Measurements from ENCODE around the gene CLEC3B.
"Not testable (repeated sequence)": the region's sequence is repeated elsewhere in the genome, so short reads cannot be mapped to it uniquely, and the experiment has no call there.

Gene CLEC3B, protein sequence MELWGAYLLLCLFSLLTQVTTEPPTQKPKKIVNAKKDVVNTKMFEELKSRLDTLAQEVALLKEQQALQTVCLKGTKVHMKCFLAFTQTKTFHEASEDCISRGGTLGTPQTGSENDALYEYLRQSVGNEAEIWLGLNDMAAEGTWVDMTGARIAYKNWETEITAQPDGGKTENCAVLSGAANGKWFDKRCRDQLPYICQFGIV

DNA sequence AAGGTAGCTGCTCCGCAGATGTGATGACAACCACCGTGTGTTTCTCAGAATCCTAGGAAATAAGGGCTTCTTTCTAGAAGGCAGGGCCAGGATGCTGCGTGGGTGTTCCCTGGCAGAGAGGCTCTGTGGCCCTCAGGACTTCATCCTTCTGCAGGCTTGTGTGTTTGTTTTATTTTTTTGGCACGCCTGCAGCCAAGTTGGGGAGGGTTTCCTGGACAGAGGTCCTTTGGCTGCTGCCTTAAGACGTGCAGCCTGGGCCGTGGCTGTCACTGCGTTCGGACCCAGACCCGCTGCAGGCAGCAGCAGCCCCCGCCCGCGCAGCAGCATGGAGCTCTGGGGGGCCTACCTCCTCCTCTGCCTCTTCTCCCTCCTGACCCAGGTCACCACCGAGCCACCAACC is at the start of gene CLEC3B:
Gene CLEC3B, plus strand, starts transcription at position 266 of the 400 bp plus-strand sequence. Its CDS starts 60 bp downstream, at position 326.
- Histone ChIP-seq H3K27me3 (ENCODE audit: control insufficient read depth, insufficient read depth, low read length) (no peaks in the 10 kb centered on the region), H3K36me3 (ENCODE audit: control insufficient read depth, insufficient read depth, low read length) (no peaks in the 10 kb centered on the region), H3K4me3 (ENCODE audit: low read depth, low read length) (no peak within 1 kb of the TSS), H3K9ac (ENCODE audit: low read length) (no peak within 1 kb of the TSS), H3K27ac (ENCODE audit: low read depth, low read length) (no peak within 1 kb of the TSS), H3K4me1 (ENCODE audit: control insufficient read depth, insufficient read depth, low read length) (peaks cover 10% of the 10 kb centered on the region; the same call in 1 of the 2 replicates), H3K9me3 (ENCODE audit: control insufficient read depth, insufficient read depth, low read depth, low read length) (no peaks in the 10 kb centered on the region)

DNA sequence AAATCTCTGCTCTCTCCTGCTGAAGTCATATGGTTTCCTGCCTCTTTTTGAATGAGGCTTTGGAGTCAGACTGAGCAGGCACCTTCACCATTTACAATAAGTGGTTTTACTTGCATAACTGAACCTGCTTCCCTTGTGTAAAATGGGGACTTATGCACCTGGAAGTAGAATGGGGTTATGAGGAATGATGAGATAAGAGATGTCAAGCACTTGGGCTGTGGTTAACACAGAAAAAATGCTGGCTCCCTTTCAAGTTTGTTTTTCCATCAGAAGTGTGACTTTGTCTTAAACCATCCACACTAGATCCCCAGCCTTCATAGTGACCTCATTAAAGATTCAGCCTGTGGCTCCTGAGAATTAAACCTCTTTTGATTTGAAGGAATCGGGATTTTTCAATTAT is 44.9 kb upstream of the CLEC3B start:
- H3K27ac ChIP-seq (ENCODE audit: low read depth, low read length), result no peak overlapping the region
- no peaks in the 10 kb centered on the region for H3K27me3 ChIP-seq (ENCODE audit: control insufficient read depth, insufficient read depth, low read length)
- H3K36me3 ChIP-seq (ENCODE audit: control insufficient read depth, insufficient read depth, low read length), result peaks cover 23% of the 10 kb centered on the region
- H3K9ac ChIP-seq (ENCODE audit: low read length), result no peak overlapping the region
- H3K4me3 ChIP-seq (ENCODE audit: low read depth, low read length), result no peak overlapping the region
- H3K4me1 ChIP-seq (ENCODE audit: control insufficient read depth, insufficient read depth, low read length), result peaks cover 4% of the 10 kb centered on the region; the same call in 1 of the 2 replicates
- peaks cover 10% of the 10 kb centered on the region; the same call in 1 of the 2 replicates for H3K9me3 ChIP-seq (ENCODE audit: control insufficient read depth, insufficient read depth, low read depth, low read length)

DNA sequence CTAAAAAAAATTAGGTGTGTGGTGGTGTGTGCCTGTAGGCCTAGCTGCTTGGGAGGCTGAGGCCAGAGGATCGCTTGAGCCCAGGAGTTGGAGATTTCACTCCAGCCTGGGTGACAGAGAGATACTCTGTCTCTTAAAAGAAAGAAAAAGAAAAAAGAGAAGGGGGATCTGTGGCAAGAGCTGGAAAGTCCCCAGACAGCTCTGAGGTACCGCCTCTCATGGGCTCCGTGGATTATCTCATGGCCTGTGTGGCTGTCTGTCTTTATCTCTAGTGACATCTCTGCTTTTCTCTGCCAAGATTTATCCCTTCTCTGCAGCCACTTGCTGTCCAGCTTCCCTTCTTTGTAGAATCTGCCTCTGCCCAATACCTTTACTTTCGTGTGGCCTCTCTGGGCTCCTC is 44.4 kb upstream of the CLEC3B start:
- H3K9ac ChIP-seq (ENCODE audit: low read length), result no peak overlapping the region
- no peak overlapping the region for H3K4me3 ChIP-seq (ENCODE audit: low read depth, low read length)
- peaks cover 15% of the 10 kb centered on the region for H3K9me3 ChIP-seq (ENCODE audit: control insufficient read depth, insufficient read depth, low read depth, low read length)
- peaks cover 4% of the 10 kb centered on the region; the same call in 1 of the 2 replicates for H3K4me1 ChIP-seq (ENCODE audit: control insufficient read depth, insufficient read depth, low read length)
- no peak overlapping the region for H3K27ac ChIP-seq (ENCODE audit: low read depth, low read length)
- H3K27me3 ChIP-seq (ENCODE audit: control insufficient read depth, insufficient read depth, low read length), result no peaks in the 10 kb centered on the region
- H3K36me3 ChIP-seq (ENCODE audit: control insufficient read depth, insufficient read depth, low read length), result peaks cover 22% of the 10 kb centered on the region

DNA sequence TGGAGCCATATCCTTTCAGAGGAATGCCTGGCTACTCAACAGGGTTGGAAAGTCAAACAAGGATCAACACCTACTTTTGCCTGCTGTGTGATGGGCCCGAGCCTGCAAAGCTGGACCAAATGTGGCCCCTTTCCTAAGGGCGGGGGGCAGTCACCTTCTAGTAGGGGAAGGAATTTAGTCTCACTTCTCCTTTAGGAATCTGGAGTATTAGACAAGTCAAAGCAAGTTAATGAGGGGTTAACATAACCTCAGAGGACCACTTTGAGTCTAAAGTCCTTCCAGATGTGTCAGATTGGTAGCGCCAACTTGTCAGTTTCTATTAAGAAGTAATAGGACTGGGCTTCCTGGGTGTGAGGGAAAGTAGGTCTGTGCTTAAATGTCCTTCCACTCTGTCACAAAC is 43.3 kb upstream of the CLEC3B start:
- no peaks in the 10 kb centered on the region for H3K27me3 ChIP-seq (ENCODE audit: control insufficient read depth, insufficient read depth, low read length)
- peaks cover 20% of the 10 kb centered on the region for H3K36me3 ChIP-seq (ENCODE audit: control insufficient read depth, insufficient read depth, low read length)
- no peak overlapping the region for H3K4me3 ChIP-seq (ENCODE audit: low read depth, low read length)
- no peaks in the 10 kb centered on the region for H3K4me1 ChIP-seq (ENCODE audit: control insufficient read depth, insufficient read depth, low read length)
- peaks cover 15% of the 10 kb centered on the region for H3K9me3 ChIP-seq (ENCODE audit: control insufficient read depth, insufficient read depth, low read depth, low read length)
- H3K27ac ChIP-seq (ENCODE audit: low read depth, low read length), result no peak overlapping the region
- H3K9ac ChIP-seq (ENCODE audit: low read length), result no peak overlapping the region

DNA sequence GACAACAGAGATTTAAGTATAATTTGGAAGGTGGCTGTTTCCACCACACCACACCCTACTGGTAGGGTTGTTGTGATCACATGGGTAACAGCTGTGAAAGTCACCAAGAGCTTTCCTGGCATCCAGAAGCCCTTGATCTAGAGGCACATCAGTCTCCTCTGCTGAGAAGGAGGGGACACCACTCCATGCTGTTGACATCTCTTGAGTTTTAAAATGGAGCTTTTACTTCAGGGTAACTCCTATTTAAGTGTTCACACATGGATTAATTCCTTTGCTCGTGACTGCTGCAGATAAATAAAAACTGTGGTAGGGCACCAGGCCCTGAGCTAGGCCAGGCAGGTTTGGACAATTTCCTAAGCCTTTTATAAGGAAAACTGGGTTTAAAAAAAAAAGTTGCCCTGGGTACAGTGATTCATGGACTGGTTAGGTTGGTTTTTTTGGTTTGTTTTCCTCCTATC is 42.6 kb upstream of the CLEC3B start:
- Histone ChIP-seq H3K9ac (ENCODE audit: low read length) (no peak overlapping the region), H3K4me1 (ENCODE audit: control insufficient read depth, insufficient read depth, low read length) (peaks cover 3% of the 10 kb centered on the region), H3K36me3 (ENCODE audit: control insufficient read depth, insufficient read depth, low read length) (peaks cover 20% of the 10 kb centered on the region), H3K27me3 (ENCODE audit: control insufficient read depth, insufficient read depth, low read length) (no peaks in the 10 kb centered on the region), H3K9me3 (ENCODE audit: control insufficient read depth, insufficient read depth, low read depth, low read length) (peaks cover 15% of the 10 kb centered on the region), H3K4me3 (ENCODE audit: low read depth, low read length) (no peak overlapping the region), H3K27ac (ENCODE audit: low read depth, low read length) (no peak overlapping the region)

DNA sequence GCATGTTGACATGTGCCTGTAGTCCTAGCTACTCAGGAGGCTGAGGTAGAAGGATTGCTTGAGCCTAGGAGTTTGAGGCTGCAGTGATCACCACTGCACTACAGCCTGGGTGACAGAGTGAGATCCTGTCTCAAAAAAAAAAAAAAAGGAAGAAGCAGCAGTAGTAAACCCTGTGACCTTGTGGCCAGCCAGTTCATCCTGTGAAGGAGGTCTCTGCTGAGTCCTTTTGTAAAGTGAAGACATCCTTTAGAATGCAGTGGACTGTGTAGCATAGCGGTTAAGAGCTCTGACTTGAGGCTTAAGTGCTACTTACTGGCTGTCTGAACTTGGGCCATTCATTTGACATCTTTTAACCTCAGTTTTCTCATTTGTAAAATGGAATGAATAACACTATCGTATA is 41.8 kb upstream of the CLEC3B start:
- Histone ChIP-seq H3K9ac (ENCODE audit: low read length) (no peak overlapping the region), H3K4me3 (ENCODE audit: low read depth, low read length) (no peak overlapping the region), H3K27ac (ENCODE audit: low read depth, low read length) (no peak overlapping the region), H3K4me1 (ENCODE audit: control insufficient read depth, insufficient read depth, low read length) (peaks cover 9% of the 10 kb centered on the region), H3K27me3 (ENCODE audit: control insufficient read depth, insufficient read depth, low read length) (no peaks in the 10 kb centered on the region), H3K36me3 (ENCODE audit: control insufficient read depth, insufficient read depth, low read length) (peaks cover 25% of the 10 kb centered on the region), H3K9me3 (ENCODE audit: control insufficient read depth, insufficient read depth, low read depth, low read length) (peaks cover 15% of the 10 kb centered on the region)

DNA sequence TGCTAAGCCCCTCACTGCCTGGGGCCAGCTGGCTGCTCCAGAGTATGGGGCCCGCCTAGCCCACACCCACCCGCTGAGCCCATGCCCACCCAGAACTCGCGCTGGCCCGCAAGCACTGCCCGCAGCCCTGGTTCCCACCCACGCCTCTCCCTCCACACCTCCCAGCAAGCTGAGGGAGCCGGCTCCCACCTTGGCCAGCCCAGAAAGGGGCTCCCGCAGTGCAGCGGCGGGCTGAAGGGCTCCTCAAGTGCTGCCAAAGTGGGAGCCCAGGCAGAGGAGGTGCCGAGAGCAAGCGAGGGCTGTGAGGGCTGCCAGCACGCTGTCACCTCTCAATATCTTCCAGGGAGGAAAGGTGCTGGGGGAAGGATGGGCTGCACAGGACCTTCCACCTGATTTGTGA is 39.8 kb upstream of the CLEC3B start:
- Histone ChIP-seq H3K9me3 (ENCODE audit: control insufficient read depth, insufficient read depth, low read depth, low read length) (peaks cover 15% of the 10 kb centered on the region), H3K36me3 (ENCODE audit: control insufficient read depth, insufficient read depth, low read length) (peaks cover 45% of the 10 kb centered on the region)
- H3K9ac ChIP-seq (ENCODE audit: low read length); H3K4me3 ChIP-seq (ENCODE audit: low read depth, low read length); H3K27ac ChIP-seq (ENCODE audit: low read depth, low read length); H3K27me3 ChIP-seq (ENCODE audit: control insufficient read depth, insufficient read depth, low read length); H3K4me1 ChIP-seq (ENCODE audit: control insufficient read depth, insufficient read depth, low read length): not testable (repeated sequence)

DNA sequence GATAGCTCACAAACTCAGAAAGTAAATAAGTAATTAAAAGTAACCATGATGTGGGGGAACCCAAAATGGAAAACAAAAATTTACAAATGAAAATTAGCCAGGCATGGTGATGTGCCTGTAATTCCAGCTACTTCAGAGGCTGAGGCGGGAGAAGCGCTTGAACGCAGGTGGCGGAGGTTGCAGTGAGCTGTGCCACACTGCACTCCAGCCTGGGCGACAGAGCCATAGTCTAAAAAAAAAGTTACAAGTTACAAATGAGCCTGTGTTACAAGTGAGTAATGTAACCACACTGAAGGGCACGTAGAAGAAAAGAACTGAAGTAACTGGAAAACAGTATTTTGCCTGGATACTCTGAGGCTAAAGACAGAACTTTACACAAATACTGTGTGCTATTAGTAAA is 38.8 kb upstream of the CLEC3B start:
- peaks cover 9% of the 10 kb centered on the region for H3K4me1 ChIP-seq (ENCODE audit: control insufficient read depth, insufficient read depth, low read length)
- H3K9ac ChIP-seq (ENCODE audit: low read length), result no peak overlapping the region
- H3K9me3 ChIP-seq (ENCODE audit: control insufficient read depth, insufficient read depth, low read depth, low read length), result peaks cover 15% of the 10 kb centered on the region
- peaks cover 53% of the 10 kb centered on the region for H3K36me3 ChIP-seq (ENCODE audit: control insufficient read depth, insufficient read depth, low read length)
- H3K27me3 ChIP-seq (ENCODE audit: control insufficient read depth, insufficient read depth, low read length), result no peaks in the 10 kb centered on the region
- H3K27ac ChIP-seq (ENCODE audit: low read depth, low read length), result no peak overlapping the region
- no peak overlapping the region for H3K4me3 ChIP-seq (ENCODE audit: low read depth, low read length)

DNA sequence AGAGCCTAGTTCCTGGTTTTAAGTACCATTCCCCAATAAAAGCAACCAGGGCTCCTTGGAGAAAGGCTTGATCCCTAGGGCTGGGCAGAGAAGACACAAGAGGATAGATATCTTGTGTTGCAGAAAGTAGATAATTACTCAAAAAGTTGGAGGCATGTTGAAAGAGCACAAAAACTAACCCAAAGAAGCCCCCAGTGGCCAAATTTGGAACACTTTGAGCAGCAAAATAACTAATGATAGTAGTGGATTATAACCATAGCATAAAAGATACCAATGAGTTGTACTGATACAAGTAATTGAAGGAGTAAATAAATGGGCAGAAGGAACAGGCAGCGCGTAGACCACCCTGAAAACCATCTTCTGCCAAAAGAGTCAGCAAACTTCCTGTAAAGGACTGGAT is 38.0 kb upstream of the CLEC3B start:
- Histone ChIP-seq H3K9ac (ENCODE audit: low read length) (no peak overlapping the region), H3K27me3 (ENCODE audit: control insufficient read depth, insufficient read depth, low read length) (no peaks in the 10 kb centered on the region), H3K4me1 (ENCODE audit: control insufficient read depth, insufficient read depth, low read length) (peaks cover 14% of the 10 kb centered on the region), H3K4me3 (ENCODE audit: low read depth, low read length) (no peak overlapping the region), H3K27ac (ENCODE audit: low read depth, low read length) (no peak overlapping the region), H3K36me3 (ENCODE audit: control insufficient read depth, insufficient read depth, low read length) (peaks cover 50% of the 10 kb centered on the region), H3K9me3 (ENCODE audit: control insufficient read depth, insufficient read depth, low read depth, low read length) (peaks cover 15% of the 10 kb centered on the region)

DNA sequence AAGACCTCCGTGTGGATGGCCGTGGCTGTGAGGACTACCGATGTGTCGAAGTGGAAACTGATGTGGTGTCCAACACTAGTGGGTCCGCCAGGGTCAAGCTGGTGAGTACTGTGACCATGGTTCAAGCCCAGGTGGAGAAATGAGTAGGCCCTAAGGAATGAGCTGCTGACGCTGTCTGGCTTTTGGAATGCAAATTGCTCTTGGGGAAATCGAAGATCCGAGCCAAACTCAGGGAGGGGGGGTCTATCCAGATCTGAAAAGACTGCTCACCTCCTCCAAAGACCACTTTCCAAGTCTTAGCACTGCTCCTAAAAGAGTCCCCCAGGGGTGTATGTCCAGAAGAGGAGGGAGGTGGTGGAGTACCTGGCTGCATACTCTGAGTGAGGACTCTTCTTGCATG is 37.0 kb upstream of the CLEC3B start:
- Histone ChIP-seq H3K27me3 (ENCODE audit: control insufficient read depth, insufficient read depth, low read length) (no peaks in the 10 kb centered on the region), H3K4me1 (ENCODE audit: control insufficient read depth, insufficient read depth, low read length) (peaks cover 25% of the 10 kb centered on the region), H3K36me3 (ENCODE audit: control insufficient read depth, insufficient read depth, low read length) (peaks cover 56% of the 10 kb centered on the region), H3K9ac (ENCODE audit: low read length) (no peak overlapping the region), H3K27ac (ENCODE audit: low read depth, low read length) (no peak overlapping the region), H3K9me3 (ENCODE audit: control insufficient read depth, insufficient read depth, low read depth, low read length) (peaks cover 15% of the 10 kb centered on the region), H3K4me3 (ENCODE audit: low read depth, low read length) (no peak overlapping the region)

DNA sequence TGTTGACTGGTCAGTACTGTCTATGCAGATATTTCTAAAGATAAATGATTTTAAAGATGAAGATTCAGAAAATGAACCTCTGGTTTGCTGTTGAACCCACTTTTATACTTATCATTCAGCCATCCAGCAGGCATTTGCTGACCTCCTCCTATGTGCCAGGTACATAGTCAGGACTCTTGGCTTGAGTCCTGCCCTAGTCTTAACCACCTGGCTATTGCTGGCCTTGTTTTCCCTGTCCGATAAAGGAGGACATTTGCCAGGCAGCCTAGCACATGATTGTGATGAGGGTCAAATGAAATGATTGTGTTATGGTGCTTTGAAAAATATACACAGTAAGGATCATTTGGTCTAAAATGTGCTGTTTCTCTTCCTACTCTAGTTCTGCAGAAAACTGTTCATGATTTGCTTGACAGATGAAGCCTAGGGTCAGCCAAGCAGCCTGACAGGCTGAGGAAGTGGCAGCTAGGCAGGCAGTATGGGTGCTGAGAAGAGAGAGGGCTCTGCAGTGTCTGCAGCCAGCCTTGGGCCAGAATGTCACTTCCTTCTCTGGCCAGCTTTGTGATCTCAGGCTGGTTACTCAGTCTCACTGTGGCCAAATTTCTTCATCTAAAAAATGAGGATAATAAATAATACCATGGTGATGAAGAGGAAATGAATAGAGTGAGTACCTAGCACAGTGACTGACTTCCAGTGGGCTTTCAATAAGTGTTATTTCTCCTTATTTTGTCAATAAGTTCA is 36.3 kb upstream of the CLEC3B start:
- H3K9ac ChIP-seq (ENCODE audit: low read length), result no peak overlapping the region
- H3K4me3 ChIP-seq (ENCODE audit: low read depth, low read length), result no peak overlapping the region
- peaks cover 11% of the 10 kb centered on the region for H3K9me3 ChIP-seq (ENCODE audit: control insufficient read depth, insufficient read depth, low read depth, low read length)
- H3K4me1 ChIP-seq (ENCODE audit: control insufficient read depth, insufficient read depth, low read length), result peaks cover 30% of the 10 kb centered on the region
- no peaks in the 10 kb centered on the region for H3K27me3 ChIP-seq (ENCODE audit: control insufficient read depth, insufficient read depth, low read length)
- H3K36me3 ChIP-seq (ENCODE audit: control insufficient read depth, insufficient read depth, low read length), result peaks cover 54% of the 10 kb centered on the region
- no peak overlapping the region for H3K27ac ChIP-seq (ENCODE audit: low read depth, low read length)

Measured in HUES6 (cell line).